ENCODE results near the gene ACOXL. TPM values are rescaled to one million over a fixed set of nuclear protein-coding genes. Genes with fewer than 3 reads are reported as not detected.
A peak's percentile ranks its signal among the peaks of the same experiment; 100 is the strongest.

The ACOXL gene
- total RNA-seq, 6 experiments from 2014 or later, result not detected

- ATAC-seq, result peak; percentile 40 to 63 (median 52)
- H3K4me3 ChIP-seq, result no peak overlapping the region
- no peak for TF ChIP-seq POLR2A (IDR thresholded peaks at IDR 0.05)
- no peak for TF ChIP-seq CTCF (IDR thresholded peaks at IDR 0.05)
- intact Hi-C loops (cut with DNase I), result no loop called here
- no peaks in the 10 kb centered on the region for H3K4me1 ChIP-seq
- H3K9me3 ChIP-seq, result no peaks in the 10 kb centered on the region
- WGBS (ENCODE audit: insufficient coverage, low coverage, low lambda C conversion rate, missing lambda C conversion rate), result 31% methylated on average over 4 of the region's 4 CpGs
- no peak for DNase-seq
- H3K27ac ChIP-seq, result no peak overlapping the region
- H3K27me3 ChIP-seq, result no peaks in the 10 kb centered on the region
- H3K36me3 ChIP-seq, result no peaks in the 10 kb centered on the region
Measured at GRCh38 chr2:110993557-110994231, 261.3 kb downstream of the ACOXL start.

DNA sequence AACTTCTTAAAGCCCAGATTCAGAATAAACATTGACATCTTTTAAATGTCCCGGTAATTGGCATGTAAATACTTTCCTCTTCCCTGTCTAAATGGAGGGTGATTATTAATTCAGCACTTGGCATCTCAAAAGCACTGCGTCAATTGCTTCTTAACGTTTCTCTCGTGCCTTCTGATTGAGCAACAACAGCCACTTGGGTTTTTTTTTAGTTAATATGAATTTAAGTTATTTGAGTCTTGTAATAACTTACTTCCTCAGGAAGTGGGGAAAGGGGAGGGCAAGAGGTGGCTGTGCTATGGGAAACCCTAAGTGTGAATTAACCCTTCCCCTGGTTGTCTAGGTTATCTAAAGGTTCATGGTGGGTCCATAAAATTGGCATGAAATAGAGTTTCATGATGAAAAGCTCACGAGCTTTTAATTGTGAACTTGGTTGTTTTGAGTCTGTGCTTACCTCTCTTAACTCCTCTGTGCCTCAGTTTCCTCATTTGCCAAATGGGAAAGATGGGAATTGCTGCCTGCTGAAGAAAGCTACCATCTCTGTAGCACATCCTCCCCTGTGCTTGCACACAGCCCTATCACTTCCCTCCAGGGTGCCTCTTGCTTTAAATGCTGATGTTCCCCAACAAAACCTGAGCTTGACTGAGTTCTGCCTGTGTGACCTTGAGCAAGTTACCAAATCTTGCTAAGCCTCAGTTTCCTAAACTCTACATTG, 262.0 kb downstream of the ACOXL start:
- H3K4me1 ChIP-seq, result no peaks in the 10 kb centered on the region
- H3K36me3 ChIP-seq, result no peaks in the 10 kb centered on the region
- WGBS (ENCODE audit: insufficient coverage, low coverage, low lambda C conversion rate, missing lambda C conversion rate), result 33% methylated on average over 5 of the region's 5 CpGs
- DNase-seq (no peak), ATAC-seq (peak; percentile 20 to 49 (median 38))
- H3K27ac ChIP-seq, result no peak overlapping the region
- no peak overlapping the region for H3K4me3 ChIP-seq
- H3K27me3 ChIP-seq, result no peaks in the 10 kb centered on the region
- H3K9me3 ChIP-seq, result no peaks in the 10 kb centered on the region
- TF ChIP-seq CTCF (IDR thresholded peaks at IDR 0.05), result no peak
- intact Hi-C loops (cut with DNase I), result no loop called here

- intact Hi-C loops (cut with DNase I), result no loop called here
- 83% methylated on average over 6 of the region's 6 CpGs for WGBS (ENCODE audit: insufficient coverage, low coverage, low lambda C conversion rate, missing lambda C conversion rate)
- DNase-seq (no peak), ATAC-seq (no peak)
- Histone ChIP-seq H3K4me1 (no peaks in the 10 kb centered on the region), H3K27ac (no peak overlapping the region), H3K36me3 (no peaks in the 10 kb centered on the region), H3K9me3 (no peaks in the 10 kb centered on the region), H3K4me3 (no peak overlapping the region), H3K27me3 (no peaks in the 10 kb centered on the region)
- TF ChIP-seq CTCF (IDR thresholded peaks at IDR 0.05) (no peak), POLR2A (IDR thresholded peaks at IDR 0.05) (no peak)
Measured at GRCh38 chr2:110995911-110996310, 263.5 kb downstream of the ACOXL start.

DNA sequence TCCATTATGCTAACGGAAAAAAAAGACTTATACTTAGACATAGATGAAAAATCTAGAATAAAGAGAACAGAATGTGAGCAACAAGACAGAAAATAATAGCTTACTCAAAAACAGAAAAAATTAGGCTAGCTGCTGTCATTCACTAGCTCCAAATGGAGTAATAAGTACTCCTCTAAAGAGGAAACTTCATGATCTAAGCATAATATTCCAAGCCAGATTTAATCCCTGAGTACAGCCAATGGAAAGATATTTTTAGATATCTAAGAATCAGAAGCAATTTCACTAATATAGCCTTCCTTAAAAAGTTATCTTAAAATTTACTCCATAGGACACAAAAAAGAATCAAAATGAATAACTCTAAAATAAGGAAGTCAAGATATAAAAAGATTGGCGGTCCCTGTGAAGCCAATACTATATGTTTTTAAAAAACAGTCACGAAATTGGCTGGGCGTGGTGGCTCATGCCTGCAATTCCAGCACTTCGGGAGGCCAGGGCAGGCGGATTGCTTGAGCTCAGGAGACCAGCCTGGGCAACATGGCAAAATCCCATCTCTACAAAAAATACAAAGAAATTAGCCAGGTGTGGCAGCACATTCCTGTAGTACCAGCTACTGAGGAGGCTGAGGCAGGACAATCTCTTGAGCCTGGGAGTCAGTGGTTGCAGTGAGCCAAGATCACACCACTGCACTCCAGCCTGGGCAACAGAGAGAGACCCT, 265.1 kb downstream of the ACOXL start:
- 51% methylated on average over 6 of the region's 6 CpGs for WGBS (ENCODE audit: insufficient coverage, low coverage, low lambda C conversion rate, missing lambda C conversion rate)
- H3K27me3 ChIP-seq, result no peaks in the 10 kb centered on the region
- intact Hi-C loops (cut with DNase I), result no loop called here
- H3K27ac ChIP-seq, result no peak overlapping the region
- H3K36me3 ChIP-seq, result no peaks in the 10 kb centered on the region
- DNase-seq (no peak), ATAC-seq (no peak)
- no peaks in the 10 kb centered on the region for H3K9me3 ChIP-seq
- H3K4me3 ChIP-seq, result no peak overlapping the region
- TF ChIP-seq POLR2A (IDR thresholded peaks at IDR 0.05) (no peak), CTCF (IDR thresholded peaks at IDR 0.05) (no peak)
- H3K4me1 ChIP-seq, result no peaks in the 10 kb centered on the region

Data from right lobe of liver (tissue), 6 donors.